HG02588 (cell line): ENCODE data around the gene ACP1.

ENCODE experiments used
- ATAC-seq: cut with Tn5 transposase; IDR thresholded peaks from one replicate; pipeline ENCODE4 v1.9.1; 2021; ENCODE audit warnings: mild to moderate bottlenecking, moderate library complexity; ENCODE audit not compliant: unreplicated experiment

Gene ACP1

GRCh38 chr2:254241-254640 is 10.5 kb upstream of the ACP1 start:
- no peak for ATAC-seq

GRCh38 chr2:255195-255594 is 9.6 kb upstream of the ACP1 start:
- ATAC-seq: no peak

GRCh38 chr2:256094-256493 is 8.7 kb upstream of the ACP1 start:
- ATAC-seq: no peak

GRCh38 chr2:257429-257828 is 7.3 kb upstream of the ACP1 start:
- no peak for ATAC-seq

- ATAC-seq: no peak
Observed at GRCh38 chr2:257842-258241, 6.9 kb upstream of the ACP1 start.

GRCh38 chr2:258933-259332 is 5.8 kb upstream of the ACP1 start:
- no peak for ATAC-seq

- ATAC-seq: no peak
Observed at GRCh38 chr2:259789-260331, 4.9 kb upstream of the ACP1 start.

- ATAC-seq: no peak
Observed at GRCh38 chr2:260507-261161, 4.1 kb upstream of the ACP1 start.

GRCh38 chr2:262117-262516 is 2.6 kb upstream of the ACP1 start:
- no peak for ATAC-seq

GRCh38 chr2:263022-263738 is 1.6 kb upstream of the ACP1 start:
- no peak for ATAC-seq

GRCh38 chr2:263774-264492 is 814 bp upstream of the ACP1 start, which contains the start of gene SH3YL1:
SH3YL1 (minus strand) TSS chr2:264032; CDS start chr2:263984, 48 bp downstream.
- ATAC-seq: peak; percentile 25

GRCh38 chr2:268323-268722 is 3.6 kb downstream of the ACP1 start:
- no peak for ATAC-seq

- no peak for ATAC-seq
Observed at GRCh38 chr2:269356-270030, 4.7 kb downstream of the ACP1 start.

GRCh38 chr2:270861-271260 is 6.1 kb downstream of the ACP1 start:
- ATAC-seq: no peak

- ATAC-seq: no peak
Observed at GRCh38 chr2:271917-272316, 7.2 kb downstream of the ACP1 start.

- no peak for ATAC-seq
Observed at GRCh38 chr2:273333-273732, 8.6 kb downstream of the ACP1 start.

GRCh38 chr2:274503-274902 is 9.8 kb downstream of the ACP1 start:
- ATAC-seq: no peak

GRCh38 chr2:275466-275865 is 10.7 kb downstream of the ACP1 start:
- ATAC-seq: peak; percentile 96

GRCh38 chr2:278312-278926 is 13.7 kb downstream of the ACP1 start:
- no peak for ATAC-seq

GRCh38 chr2:278927-279320 is 14.2 kb downstream of the ACP1 start:
- ATAC-seq: no peak

GRCh38 chr2:279366-279765 is 14.6 kb downstream of the ACP1 start:
- ATAC-seq: no peak
